Fibroblast of villous mesenchyme (primary cell): ENCODE data around the gene SLC43A2. TPM values are rescaled to one million over a fixed set of nuclear protein-coding genes. Genes with fewer than 3 reads are reported as not detected.

Experiments used
- DNase-seq: peaks from one replicate; pipeline ENCODE4 v3.0.0-alpha.2; 2010; ENCODE audit warnings: low read depth
- H3K4me3 ChIP-seq: 2 replicates; pipeline ENCODE4 v1.5.1; 2011; ENCODE audit warnings: low read depth, mild to moderate bottlenecking, low read length
- CTCF ChIP-seq: IDR thresholded peaks from 2 replicates; pipeline ENCODE4 v1.5.1; 2012; ENCODE audit warnings: low read depth, mild to moderate bottlenecking, low read length; ENCODE audit not compliant: insufficient read depth
- total RNA-seq: library from RNA; depleted of rRNA; stranded (reverse); fragments of >200 nt; gene quantifications from 2 replicates; pipeline ENCODE4 v1.2.3, GENCODE V29; 2012

Gene SLC43A2
- total RNA-seq, 1 donor = 8.6 TPM

DNA sequence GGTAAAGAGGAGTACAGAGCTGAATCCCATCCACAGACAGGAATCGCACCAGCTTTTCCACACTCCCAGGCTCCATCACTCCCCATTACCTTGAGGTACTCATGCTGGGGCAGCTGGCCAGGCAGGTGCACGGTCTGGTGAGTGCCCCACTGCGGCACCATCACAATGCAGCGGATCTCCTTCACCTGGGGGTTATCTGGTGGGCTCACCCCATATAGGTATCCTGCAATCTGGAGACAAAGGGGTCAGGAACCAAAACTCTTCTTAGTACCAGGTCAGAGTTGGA lies 22.9 kb upstream of the SLC43A2 start:
- DNase-seq = no peak
- TF ChIP-seq CTCF = no peak
- H3K4me3 ChIP-seq = no peak overlapping the region

DNA sequence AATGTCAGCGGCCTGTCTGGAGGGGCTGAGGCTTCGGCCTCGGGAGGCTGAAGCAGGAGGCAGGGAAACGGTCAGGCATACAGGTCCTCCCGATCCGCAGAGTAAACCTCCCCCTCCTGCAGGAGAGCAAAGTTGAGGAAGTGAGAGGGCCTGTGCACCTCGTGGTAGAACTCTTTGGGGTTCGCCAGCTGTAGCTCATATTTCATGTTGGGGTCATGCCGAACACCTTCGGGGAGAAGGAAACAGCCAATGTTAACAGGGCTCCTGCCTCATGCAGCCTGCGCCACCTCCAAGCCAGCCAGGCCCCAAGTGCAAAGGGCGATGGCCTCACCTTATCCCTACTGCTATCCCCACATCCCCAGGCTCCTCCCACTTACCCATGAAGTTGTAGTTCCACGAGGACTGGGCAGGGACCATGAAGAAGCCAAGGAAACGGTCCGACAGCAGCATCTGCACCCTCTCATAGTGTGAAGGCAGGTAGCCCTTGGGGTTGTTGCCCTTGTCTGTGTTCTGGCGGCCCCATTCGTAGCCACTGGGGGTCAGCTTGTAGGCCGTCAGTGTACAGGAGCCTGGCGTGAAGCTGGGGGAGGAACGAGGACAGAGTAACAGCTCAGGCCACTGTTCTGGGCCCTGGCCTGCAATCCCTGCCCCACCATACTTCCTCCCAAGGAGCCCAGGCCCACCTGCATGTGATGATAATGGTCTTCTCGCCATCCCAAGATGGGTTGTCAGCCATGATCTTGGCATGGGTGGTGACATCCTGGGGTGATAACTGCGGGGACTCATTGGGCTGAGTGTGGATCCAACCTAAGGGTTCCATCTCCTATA lies 22.3 kb upstream of the SLC43A2 start:
- DNase-seq = no peak
- no peak overlapping the region for H3K4me3 ChIP-seq
- TF ChIP-seq CTCF = no peak

DNA sequence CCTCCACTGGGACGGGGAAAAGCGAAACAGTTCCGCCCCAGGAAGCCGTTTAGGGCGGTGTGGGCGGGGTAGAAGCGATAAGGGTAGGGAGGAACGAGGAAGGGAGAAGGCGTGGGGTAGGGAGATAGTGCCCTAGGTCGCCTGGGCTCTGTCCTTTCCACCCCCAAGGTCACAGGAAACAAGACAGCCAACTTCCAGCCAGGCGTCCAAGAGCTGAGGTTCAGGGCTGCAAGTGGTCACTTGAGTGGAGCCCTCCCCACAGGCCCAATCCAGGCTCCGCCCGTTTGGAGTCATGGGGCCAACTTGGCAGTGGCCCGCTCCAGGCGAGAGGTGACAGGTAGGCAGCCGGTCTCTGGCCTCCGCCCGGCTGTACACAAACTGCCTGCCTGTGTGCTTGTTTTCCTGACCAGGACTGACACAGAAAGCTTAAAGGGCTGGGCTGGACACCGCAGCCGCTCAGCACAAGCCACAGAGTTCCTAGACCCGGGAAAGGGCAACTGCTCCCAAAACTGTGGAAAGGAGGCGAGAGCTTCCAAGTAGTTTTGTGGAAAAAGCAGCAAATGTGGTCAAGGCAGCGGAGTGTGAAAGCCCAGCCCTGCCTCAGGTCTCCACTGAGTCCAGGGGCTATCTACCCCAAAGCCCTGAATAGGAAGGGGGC lies 21.3 kb upstream of the SLC43A2 start, which contains the start of gene RILP:
Gene RILP (minus strand): TSS at position 23 of the 658 bp plus-strand sequence. CDS start 62 bp downstream, outside the sequence.
- DNase-seq = peak; percentile 46
- H3K4me3 ChIP-seq = peak within 1 kb of the TSS; percentile 66
- no peak for TF ChIP-seq CTCF

DNA sequence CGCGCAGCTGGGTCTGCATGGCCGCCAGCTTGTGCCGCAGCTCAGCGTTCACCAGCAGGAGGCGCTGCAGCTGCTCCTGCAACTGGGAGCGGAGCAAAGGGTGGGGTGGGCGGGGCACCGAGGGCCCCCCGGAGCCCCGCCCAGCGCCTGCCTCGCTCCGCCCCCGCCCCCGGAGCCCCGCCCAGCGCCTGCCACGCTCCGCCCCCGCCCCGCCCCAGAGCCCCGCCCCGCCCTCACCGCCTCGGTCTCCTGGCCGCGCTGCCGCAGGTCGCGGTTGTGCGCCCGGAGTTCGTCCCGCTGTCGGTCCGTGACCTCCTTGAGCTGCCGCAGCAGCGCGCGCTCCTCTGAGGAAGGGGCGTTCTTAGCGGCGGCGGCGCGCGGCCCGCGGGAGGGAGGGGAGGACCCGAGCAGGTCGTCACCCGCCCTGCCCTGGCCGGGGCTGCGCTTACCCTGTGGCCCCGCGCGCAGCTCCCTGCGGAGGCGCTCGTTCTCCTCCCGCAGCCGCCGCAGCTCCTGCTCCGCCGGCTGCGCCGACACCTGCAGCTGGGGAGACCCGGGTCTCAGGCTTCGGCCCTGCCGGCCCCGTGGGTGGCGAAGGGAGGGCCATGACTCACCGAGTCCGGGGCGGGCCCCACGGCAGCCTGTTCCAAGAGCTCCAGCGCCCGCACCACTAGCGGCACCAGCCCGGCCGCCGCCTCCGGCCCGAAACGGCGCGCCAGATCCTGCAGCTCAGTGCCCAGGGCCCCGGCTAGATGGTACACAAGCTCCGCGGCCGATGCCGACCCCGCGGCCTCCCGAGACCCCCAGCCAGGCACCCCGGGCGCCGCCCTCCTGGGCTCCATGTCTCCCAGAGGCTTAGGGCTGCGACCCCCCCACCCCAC lies 20.6 kb upstream of the SLC43A2 start:
- DNase-seq = peak; percentile 96
- H3K4me3 ChIP-seq = peak overlapping the region; percentile 66
- TF ChIP-seq CTCF = peak; percentile 77

GRCh38 chr17:1648173-1648962 lies 19.7 kb upstream of the SLC43A2 start:
- DNase-seq = no peak
- H3K4me3 ChIP-seq = peak overlapping the region; percentile 56
- TF ChIP-seq CTCF = no peak

- DNase-seq = no peak
- no peak overlapping the region for H3K4me3 ChIP-seq
- no peak for TF ChIP-seq CTCF
These were observed 19.2 kb upstream of the SLC43A2 start for GRCh38 chr17:1647802-1648171.
